GM18870 (cell line): Measurements from ENCODE around the gene ARHGEF11.
"Not testable (repeated sequence)": the region's sequence is repeated elsewhere in the genome, so short reads cannot be mapped to it uniquely, and the experiment has no call there.

ENCODE experiments used
- ATAC-seq: cut with Tn5 transposase; IDR thresholded peaks from one replicate; pipeline ENCODE4 v1.9.1; 2021; ENCODE audit warnings: moderate library complexity; ENCODE audit not compliant: unreplicated experiment

The ARHGEF11 gene, protein sequence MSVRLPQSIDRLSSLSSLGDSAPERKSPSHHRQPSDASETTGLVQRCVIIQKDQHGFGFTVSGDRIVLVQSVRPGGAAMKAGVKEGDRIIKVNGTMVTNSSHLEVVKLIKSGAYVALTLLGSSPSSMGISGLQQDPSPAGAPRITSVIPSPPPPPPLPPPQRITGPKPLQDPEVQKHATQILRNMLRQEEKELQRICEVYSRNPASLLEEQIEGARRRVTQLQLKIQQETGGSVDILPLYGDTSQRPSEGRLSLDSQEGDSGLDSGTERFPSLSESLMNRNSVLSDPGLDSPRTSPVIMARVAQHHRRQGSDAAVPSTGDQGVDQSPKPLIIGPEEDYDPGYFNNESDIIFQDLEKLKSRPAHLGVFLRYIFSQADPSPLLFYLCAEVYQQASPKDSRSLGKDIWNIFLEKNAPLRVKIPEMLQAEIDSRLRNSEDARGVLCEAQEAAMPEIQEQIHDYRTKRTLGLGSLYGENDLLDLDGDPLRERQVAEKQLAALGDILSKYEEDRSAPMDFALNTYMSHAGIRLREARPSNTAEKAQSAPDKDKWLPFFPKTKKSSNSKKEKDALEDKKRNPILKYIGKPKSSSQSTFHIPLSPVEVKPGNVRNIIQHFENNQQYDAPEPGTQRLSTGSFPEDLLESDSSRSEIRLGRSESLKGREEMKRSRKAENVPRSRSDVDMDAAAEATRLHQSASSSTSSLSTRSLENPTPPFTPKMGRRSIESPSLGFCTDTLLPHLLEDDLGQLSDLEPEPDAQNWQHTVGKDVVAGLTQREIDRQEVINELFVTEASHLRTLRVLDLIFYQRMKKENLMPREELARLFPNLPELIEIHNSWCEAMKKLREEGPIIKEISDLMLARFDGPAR (N-terminal part only)

DNA sequence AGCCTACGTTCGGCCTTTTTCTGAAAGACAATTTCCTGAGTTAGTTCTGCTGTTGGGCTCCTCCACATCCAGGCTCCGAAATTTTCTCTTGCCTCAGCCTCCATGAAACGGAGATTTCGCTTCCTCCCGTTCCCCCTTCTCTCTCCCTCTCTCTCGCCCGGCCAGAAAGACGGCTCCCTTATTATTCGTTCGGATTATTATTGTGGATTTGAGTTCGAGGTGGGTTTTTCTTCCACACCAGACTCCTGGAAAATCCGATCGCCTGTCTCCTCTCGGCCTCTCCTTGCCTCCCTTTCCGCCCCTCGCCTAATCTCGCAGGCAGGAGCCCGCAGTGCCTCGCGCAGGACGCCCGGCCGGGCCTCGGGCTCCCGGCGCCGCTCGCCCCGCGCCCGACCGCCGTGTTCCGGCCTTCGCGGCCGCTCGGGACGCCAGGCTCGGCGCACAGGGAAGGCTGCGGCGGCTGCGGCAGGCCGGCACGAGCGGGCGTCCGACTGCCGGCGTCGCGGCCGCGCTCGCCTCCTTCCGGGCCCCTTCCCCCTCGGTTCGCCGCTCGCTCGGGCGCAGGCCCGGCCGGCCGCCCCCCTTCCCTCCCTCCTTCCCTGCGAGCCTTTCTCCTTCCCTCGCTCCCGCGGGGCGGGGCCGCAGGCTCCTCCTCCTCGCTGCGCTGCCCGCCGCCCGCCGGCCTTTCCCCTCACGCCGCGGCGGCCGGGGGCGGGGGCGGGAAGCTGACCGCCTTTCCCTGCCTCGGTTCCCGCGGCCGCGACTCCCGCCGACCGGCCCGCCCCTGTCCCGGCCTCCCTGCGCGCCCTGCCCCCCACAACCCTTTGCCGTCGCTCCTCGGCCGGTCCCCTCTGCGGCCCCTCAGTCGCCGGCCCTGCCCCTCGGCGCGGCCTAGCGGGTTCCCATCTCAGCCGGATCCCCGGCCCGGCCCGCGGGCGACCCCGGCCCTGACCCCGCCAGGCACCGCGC, at the start of gene ARHGEF11:
Gene ARHGEF11 (minus strand): TSS at position 493 of the 969 bp plus-strand sequence. CDS start 1,412 bp downstream, outside the sequence.
- ATAC-seq: no peak

DNA sequence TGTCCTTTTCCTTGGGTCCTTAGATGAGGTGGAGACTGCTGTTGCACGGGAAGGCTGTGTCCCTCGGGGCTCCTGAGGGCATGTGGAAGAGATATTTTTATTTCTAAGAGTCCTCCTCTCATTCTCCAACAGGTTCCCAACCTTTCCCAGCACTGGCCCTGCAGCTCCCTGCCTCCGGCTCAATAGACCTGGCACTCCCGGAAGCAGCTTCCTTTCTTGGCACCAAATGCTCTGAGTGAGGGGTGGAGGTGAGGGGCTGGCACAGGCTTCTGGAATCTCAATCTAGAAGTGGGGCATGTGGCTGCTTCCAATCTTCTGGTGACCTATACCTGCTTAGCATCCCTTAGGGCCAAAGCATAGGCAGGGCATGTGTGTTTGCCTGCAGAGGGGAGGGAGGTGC, 49.5 kb upstream of the ARHGEF11 start:
- no peak for ATAC-seq

DNA sequence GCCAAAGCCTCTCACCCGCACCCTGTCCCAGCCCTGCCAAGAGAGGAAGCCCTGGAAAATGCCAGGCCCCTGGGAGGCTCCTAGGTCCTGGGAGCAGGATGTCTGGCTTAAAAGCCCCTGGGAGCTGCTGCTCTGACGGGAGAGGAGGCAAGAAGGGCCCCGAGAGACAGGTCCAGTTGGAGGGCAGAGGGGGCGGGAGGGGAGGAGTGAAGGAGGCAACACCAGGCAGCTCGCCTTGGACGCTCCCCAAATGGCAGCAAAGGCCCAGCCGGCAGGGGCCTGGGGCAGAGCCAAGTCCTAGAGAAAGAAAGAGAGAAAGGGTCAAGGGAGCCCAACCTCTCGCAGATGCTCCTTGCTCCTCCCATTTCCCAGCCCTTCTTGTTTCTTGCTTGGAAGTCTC, 47.3 kb upstream of the ARHGEF11 start:
- no peak for ATAC-seq

- no peak for ATAC-seq
These were observed 46.2 kb upstream of the ARHGEF11 start for GRCh38 chr1:157091668-157092273.

- ATAC-seq: no peak
These were observed 45.6 kb upstream of the ARHGEF11 start for GRCh38 chr1:157091186-157091585.

DNA sequence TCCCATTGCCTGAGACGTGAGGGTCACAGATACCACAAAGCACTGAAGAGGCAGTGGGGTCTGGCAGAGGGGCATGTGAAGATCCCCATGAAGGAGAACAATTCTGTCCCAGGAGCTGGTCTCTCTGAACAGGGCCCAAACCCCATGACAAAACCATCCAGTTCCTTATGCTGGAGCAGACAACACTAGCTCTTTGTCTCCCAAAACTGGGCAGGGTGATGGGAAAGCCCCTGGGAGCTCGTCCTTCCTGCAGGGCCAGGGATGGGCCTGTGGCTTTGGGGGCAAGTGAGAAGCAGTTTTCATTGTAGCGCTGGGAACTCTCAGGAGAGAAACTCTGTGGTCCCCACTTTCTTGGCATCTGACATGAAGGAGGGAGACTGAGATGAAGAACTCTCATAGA, 45.2 kb upstream of the ARHGEF11 start:
- no peak for ATAC-seq

DNA sequence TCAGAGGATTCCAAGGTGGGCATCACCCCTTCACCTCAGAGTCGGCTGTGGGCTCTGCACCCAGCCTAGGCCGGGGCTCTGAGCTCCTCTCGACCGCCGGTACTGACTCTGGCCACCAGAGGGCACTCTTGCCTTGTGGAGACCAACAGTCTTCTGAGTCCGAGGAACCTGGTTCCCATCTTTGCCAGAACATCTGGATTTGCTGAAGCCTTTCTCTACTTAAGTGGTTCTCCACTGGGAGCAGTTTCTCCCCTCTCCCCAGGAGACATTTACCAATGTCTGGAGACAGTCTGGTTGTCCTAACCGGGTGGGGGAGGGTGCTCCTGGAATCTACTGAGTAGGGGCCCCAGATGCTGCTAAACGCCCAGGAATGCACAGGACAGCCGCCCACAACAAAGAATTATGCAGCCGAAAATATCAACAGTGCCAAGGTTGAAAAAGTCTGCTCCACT, 44.7 kb upstream of the ARHGEF11 start:
- no peak for ATAC-seq

DNA sequence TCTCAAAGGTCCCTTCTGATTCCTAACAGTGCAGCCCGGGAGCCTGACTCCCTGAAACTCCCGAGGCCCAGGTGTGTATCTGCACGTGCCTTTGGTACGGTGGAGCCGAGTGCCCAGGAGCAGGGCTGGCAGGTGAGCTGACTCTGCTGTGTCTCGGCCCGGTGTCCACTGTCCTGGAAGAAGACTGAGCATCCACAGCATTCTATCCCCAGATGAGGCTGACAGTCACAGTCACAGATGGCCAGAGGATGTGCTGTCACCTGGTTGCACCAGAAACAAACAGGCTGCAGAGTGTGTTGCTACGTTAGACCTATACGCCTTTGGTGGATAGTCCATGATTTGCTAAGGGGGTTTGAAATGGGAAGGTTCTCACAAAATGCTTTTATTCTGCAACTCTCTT, 44.2 kb upstream of the ARHGEF11 start:
- no peak for ATAC-seq

DNA sequence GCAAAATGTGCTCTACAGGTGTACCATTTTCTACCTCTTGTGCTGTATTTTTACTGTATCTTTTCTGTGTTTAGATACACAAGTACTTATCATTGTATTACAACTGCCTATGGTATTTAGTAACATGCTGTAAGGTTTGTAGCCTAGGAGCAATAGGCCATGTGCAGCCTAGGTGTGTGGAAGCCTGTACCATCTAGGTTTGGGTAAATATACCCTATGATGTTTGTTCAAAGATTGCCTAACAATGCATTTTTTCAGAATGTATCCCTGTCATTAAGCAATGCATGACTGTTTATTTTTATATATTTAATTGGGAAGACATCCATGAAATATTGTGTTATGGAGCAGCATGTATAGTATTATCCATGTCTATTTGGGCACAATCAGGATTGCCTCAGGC, 43.1 kb upstream of the ARHGEF11 start:
- ATAC-seq: no peak

GRCh38 chr1:157087030-157087429, 41.5 kb upstream of the ARHGEF11 start:
- no peak for ATAC-seq

DNA sequence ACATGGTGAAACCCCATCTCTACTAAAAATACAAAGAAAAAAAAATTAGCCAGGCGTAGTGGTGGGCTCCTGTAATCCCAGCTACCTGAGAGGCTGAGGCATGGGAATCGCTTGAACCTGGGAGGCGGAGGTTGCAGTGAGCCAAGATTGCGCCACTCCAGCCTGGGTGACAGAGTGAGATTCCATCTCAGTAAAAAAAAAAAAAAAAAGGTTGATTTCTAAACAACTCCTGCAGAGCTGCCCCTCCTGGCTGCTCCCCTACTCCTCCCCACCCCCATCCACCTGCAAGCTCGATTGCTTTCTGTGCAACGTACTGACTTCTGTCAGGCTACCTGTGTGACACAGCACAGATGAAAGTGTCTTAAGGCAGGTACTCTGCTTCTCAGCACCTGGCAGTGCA, 40.8 kb upstream of the ARHGEF11 start:
- no peak for ATAC-seq

DNA sequence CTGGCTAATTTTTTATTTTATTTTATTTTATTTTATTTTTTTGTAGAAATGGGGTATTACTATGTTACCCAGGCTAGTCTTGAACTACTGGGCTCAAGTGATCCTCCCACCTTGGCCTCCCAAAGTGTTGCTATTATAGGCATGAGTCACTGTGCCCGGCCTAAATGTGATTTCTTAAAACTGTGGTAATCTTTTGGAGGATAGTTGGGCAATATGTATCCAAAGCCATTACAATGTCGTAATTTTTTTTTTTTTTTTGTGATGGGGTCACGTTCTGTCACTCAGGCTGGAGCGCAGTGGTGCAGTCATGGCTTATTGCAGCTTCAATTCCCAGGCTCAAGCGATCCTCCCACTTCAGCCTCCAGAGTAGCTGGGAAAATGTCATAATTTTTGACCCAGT, 39.9 kb upstream of the ARHGEF11 start:
- ATAC-seq: no peak

GRCh38 chr1:157084720-157085119, 39.2 kb upstream of the ARHGEF11 start:
- no peak for ATAC-seq

DNA sequence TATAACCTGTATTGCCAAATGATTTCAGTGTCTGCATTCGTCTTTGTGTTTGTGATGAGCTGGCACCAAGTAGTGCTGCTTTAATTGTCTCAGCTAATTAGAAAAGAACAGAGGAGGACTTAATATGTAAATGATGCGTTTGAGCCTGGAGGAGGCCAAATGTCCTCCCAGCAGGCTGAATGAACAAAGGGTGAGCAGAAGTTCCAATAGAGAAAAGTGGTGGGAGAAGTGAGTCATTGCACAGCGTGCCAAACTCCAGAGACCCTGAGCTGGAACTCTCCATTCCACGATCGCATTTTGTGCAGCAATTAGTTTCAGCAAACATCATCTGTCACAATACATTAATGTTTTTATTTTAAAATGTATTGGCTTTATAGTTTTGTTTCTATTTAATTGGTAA, 36.2 kb upstream of the ARHGEF11 start:
- no peak for ATAC-seq

DNA sequence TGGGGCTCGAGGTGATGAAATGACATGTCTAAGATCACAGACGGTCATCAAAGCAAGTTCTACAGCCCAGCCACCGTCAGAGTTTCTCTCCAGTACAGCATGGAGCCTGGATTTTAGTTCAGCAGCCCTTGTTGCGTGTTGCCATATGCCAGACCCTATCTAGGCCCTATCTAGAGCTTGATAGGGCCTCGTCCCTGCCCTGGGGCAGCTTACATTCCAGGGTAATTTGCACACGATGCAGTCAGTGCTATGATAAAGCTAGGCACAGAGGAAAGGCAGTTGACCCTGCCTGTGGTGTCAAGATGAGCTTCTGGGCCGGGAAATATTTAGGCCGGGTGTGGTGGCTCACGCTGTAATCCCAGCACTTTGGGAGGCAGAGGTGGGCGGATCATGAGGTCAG, 35.2 kb upstream of the ARHGEF11 start:
- no peak for ATAC-seq

- no peak for ATAC-seq
These were observed 31.9 kb upstream of the ARHGEF11 start for GRCh38 chr1:157077394-157077793.

DNA sequence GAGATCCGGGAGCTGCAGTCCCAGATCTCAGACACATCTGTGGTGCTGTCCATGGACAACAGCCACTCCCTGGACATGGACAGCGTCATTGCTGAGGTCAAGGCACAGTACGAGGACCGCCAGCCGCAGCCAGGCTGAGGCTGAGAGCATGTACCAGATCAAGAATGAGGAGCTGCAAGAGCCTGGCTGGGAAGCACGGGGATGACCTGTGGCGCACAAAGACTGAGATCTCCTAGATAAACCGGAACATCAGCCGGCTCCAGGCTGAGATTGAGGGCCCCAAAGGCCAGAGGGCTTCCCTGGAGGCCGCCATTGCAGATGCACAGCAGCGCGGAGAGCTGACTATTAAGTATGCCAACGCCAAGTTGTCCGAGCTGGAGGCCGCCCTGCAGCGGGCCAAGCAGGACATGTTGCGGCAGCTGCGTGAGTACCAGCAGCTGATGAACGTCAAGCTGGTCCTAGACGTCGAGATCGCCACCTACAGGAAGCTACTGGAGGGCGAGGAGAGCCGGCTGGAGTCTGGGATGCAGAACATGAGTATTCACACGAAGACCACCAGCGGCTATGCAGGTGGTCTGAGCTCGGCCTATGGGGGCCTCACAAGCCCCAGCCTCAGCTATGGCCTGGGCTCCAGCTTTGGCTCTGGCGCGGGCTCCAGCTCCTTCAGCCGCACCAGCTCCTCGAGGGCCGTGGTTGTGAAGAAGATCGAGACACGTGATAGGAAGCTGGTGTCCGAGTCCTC, 28.6 kb upstream of the ARHGEF11 start:
- ATAC-seq: no peak

DNA sequence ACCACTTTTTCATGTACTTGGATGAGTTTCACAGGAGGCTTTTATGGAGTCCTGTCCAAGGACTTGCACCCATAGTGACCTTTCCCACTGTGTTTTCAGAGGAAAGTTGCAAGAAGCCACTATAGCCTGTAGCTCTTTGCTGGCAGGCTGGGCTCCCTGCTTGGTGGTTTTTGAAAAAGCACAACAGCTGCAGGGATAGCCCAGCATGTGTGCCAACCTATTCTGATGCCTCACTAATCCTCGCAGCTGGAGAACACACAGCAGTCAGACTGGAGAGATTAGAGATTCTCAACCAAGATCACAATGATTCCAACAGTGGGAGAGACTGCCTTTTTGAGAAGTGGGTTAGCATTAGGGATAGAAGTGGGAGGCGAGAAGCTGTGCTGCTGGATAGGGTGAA, 24.1 kb upstream of the ARHGEF11 start:
- ATAC-seq: no peak

- ATAC-seq: not testable (repeated sequence)
These were observed 13.7 kb upstream of the ARHGEF11 start for GRCh38 chr1:157059241-157059640.

- no peak for ATAC-seq
These were observed 10.7 kb upstream of the ARHGEF11 start for GRCh38 chr1:157056269-157056668.
